BJ (cell line): ENCODE data around the gene ZDHHC1. TPM values are rescaled to one million over a fixed set of nuclear protein-coding genes. Genes with fewer than 3 reads are reported as not detected.

Experiments
- CTCF ChIA-PET: fragments of 350-600 bp; formaldehyde crosslinking; extraction: SDS; loops from one replicate; lab custom pipeline; 2021; ENCODE audit warnings: antibody characterized with exemption, inconsistent platforms; lab: Yijun Ruan, JAX
- POLR2A ChIA-PET: fragments of 300-600 bp; sonication (Branson Sonifier 250); formaldehyde crosslinking; extraction: SDS; loops from one replicate; lab custom pipeline; 2021; ENCODE audit warnings: antibody characterized with exemption; lab: Charles Lee
- DNase-seq: peaks from one replicate; pipeline ENCODE4 v3.0.0-alpha.2; 2011; ENCODE audit warnings: low read depth
- H3K27me3 ChIP-seq: 2 replicates; pipeline ENCODE4 v1.6.0; 2011; ENCODE audit warnings: low read length; ENCODE audit not compliant: control insufficient read depth, insufficient read depth
- H3K36me3 ChIP-seq: 2 replicates; pipeline ENCODE4 v1.5.1; 2011; ENCODE audit warnings: low read length; ENCODE audit not compliant: control insufficient read depth, insufficient read depth
- H3K4me3 ChIP-seq: 2 replicates; pipeline ENCODE4 v1.5.1; 2011; ENCODE audit warnings: low read depth, mild to moderate bottlenecking, control low read depth, low read length
- CTCF ChIP-seq: IDR thresholded peaks from 2 replicates; pipeline ENCODE4 v1.5.1; 2011; ENCODE audit warnings: low read depth, mild to moderate bottlenecking, control low read depth, inconsistent platforms, low read length, moderate library complexity; ENCODE audit not compliant: insufficient read depth
- polyA plus RNA-seq: library from polyadenylated mRNA; depleted of rRNA; stranded (reverse); fragments of >200 nt; gene quantifications from 2 replicates; pipeline ENCODE4 v1.2.3, GENCODE V29; 2011

Gene ZDHHC1
- polyA plus RNA-seq, 1 experiment: 7.4 TPM

- DNase-seq: no peak
- POLR2A ChIA-PET: no interaction called here
- Histone ChIP-seq H3K36me3 (peaks cover 10% of the 10 kb centered on the region), H3K27me3 (no peaks in the 10 kb centered on the region), H3K4me3 (no peak overlapping the region)
- CTCF ChIA-PET: interaction anchor here (1.0 to 3.4 kb wide), 2 partner anchors 11 to 26 kb away, joined by 3 to 20 read pairs; no protein-coding TSS in a partner anchor
- TF ChIP-seq CTCF: no peak
Observed at GRCh38 chr16:67454104-67454503, 37.8 kb upstream of the ZDHHC1 start.

- TF ChIP-seq CTCF: no peak
- POLR2A ChIA-PET: no interaction called here
- H3K4me3 ChIP-seq: no peak overlapping the region
- CTCF ChIA-PET: interaction anchor here (0.9 to 1.4 kb wide), 5 partner anchors 7 to 600 kb away, joined by 3 to 4 read pairs (median 3); no protein-coding TSS in a partner anchor
- peaks cover 10% of the 10 kb centered on the region for H3K36me3 ChIP-seq
- no peaks in the 10 kb centered on the region for H3K27me3 ChIP-seq
- no peak for DNase-seq
Observed at GRCh38 chr16:67451704-67452435, 35.6 kb upstream of the ZDHHC1 start.

- no peak for DNase-seq
- ChIA-PET POLR2A (no interaction called here), CTCF (interaction anchor here (0.9 to 2.1 kb wide), 5 partner anchors 14 to 600 kb away, joined by 3 to 7 read pairs (median 3); no protein-coding TSS in a partner anchor)
- Histone ChIP-seq H3K4me3 (no peak overlapping the region), H3K27me3 (no peaks in the 10 kb centered on the region), H3K36me3 (peaks cover 10% of the 10 kb centered on the region)
- no peak for TF ChIP-seq CTCF
Observed at GRCh38 chr16:67451061-67451703, 34.9 kb upstream of the ZDHHC1 start.

GRCh38 chr16:67449739-67450138 is 33.5 kb upstream of the ZDHHC1 start:
- no peak for DNase-seq
- Histone ChIP-seq H3K27me3 (no peaks in the 10 kb centered on the region), H3K36me3 (peaks cover 10% of the 10 kb centered on the region), H3K4me3 (no peak overlapping the region)
- CTCF ChIA-PET: interaction anchor here (1.0 to 2.1 kb wide), 3 partner anchors 16 to 23 kb away, joined by 3 to 11 read pairs (median 7); no protein-coding TSS in a partner anchor
- TF ChIP-seq CTCF: no peak
- POLR2A ChIA-PET: no interaction called here

GRCh38 chr16:67449336-67449735 is 33.1 kb upstream of the ZDHHC1 start:
- CTCF ChIA-PET: interaction anchor here (1.0 to 2.1 kb wide), 3 partner anchors 17 to 22 kb away, joined by 3 to 11 read pairs (median 7); no protein-coding TSS in a partner anchor
- TF ChIP-seq CTCF: no peak
- H3K4me3 ChIP-seq: no peak overlapping the region
- no peak for DNase-seq
- peaks cover 10% of the 10 kb centered on the region for H3K36me3 ChIP-seq
- POLR2A ChIA-PET: no interaction called here
- no peaks in the 10 kb centered on the region for H3K27me3 ChIP-seq
